ENCODE results near the gene MRPS18B.
A peak's percentile ranks its signal among the peaks of the same experiment; 100 is the strongest.

MRPS18B gene

DNA sequence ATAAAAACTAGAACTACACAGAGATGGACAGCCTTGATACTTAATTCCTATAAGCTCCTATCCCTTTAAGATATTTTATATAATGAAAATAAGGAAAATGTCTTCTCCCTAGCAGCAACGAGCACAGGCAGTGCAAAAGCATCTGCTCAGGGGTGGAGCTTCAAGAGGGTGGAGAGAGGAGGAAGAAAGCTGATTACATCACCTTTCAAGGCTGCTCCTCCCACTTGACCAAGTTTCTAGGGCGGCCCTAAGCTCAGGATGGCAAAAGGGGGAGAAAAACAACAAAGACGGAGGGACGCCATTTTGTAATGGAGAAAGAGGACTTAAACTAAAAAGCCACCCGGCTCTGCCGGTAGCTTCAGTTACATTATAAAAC, 2.8 kb upstream of the MRPS18B start:
- Mint-ChIP-seq H3K27me3 (no peaks in the 10 kb centered on the region), H3K4me1 (ENCODE audit: low read depth) (peaks cover 64% of the 10 kb centered on the region), H3K27ac (peak overlapping the region; percentile 100), H3K9me3 (ENCODE audit: low read depth) (no peaks in the 10 kb centered on the region), H3K4me3 (peak overlapping the region; percentile 99), H3K36me3 (peaks cover 27% of the 10 kb centered on the region)

DNA sequence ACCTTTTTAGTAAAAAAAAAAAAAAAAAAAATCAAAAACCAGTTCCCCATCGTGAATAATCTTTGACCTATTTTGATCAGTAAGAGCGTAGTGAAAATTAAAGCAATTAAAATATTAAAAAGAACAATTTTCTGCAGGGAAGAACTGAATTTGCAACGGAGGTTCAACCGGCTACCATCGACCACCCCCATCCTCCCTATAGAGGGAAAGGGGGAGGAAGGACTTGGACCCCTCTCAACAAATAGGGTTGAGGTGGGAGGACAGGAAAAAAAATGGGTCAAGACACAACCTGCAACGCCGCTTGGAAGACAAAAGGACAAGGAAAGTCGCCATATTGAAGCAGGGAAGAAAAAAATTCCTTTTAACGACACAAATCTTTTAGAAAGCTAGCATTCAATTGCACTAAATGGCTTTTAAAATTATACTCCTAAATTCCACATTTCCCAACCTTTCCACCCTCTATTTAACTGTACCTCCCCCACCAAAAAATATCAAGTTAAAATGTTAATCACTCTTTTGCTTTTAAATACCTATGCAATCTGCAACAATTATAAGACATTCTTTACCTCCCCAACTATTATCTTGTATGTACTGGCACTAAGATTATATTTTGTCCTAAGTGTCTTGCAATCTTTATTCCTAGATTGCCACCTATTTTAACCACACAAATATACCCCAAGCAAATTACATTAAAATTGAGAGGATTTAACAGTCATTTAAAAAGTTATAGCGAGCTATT, 2.3 kb upstream of the MRPS18B start:
- Mint-ChIP-seq H3K9me3 (ENCODE audit: low read depth) (no peaks in the 10 kb centered on the region), H3K36me3 (peaks cover 27% of the 10 kb centered on the region), H3K4me3 (peak overlapping the region; percentile 99), H3K27me3 (no peaks in the 10 kb centered on the region), H3K4me1 (ENCODE audit: low read depth) (peaks cover 58% of the 10 kb centered on the region), H3K27ac (peak overlapping the region; percentile 100)

DNA sequence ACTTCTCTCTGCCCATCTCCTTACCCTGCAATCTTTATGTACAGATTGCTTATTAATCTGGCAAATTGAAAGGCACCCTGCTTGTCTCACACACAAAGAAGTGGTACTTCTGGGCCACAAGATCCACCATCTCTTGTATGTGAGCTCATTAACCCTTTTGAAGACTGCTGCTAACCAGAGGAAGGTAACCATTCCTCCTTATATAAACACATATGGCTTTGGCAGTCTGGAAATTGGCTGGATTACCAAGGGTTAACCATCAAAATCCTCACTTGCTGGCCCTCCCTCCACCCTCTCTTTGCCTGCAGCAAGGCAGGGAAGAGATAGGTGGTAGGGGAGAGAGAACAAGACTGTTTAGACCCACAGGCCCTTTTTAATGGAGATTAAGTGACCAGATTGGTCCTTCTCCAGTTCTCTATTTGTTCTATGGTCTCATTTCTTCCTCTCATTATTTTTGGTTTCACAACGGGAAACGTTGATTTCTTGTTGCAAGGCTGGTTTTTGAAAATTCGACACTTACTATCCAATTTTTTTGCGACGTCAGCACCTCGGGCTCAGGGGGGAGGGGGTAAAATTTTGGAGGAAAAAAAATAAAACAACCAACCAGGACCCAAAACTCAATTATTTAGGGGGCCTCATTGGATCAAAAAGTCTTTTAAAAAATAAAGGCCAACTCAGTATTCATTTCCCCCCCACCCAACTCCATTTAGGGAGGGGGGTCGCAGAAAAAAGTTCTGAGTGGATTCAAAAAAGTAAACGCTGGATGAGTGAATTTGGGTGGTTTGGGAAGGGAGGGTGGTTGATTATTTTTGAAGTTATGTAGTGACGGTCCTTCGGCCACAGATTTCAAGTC, 1.5 kb upstream of the MRPS18B start:
- peaks cover 27% of the 10 kb centered on the region for H3K36me3 Mint-ChIP-seq
- H3K9me3 Mint-ChIP-seq (ENCODE audit: low read depth): no peaks in the 10 kb centered on the region
- peak overlapping the region; percentile 100 for H3K27ac Mint-ChIP-seq
- no peaks in the 10 kb centered on the region for H3K27me3 Mint-ChIP-seq
- H3K4me3 Mint-ChIP-seq: peak overlapping the region; percentile 99
- H3K4me1 Mint-ChIP-seq (ENCODE audit: low read depth): peaks cover 52% of the 10 kb centered on the region

DNA sequence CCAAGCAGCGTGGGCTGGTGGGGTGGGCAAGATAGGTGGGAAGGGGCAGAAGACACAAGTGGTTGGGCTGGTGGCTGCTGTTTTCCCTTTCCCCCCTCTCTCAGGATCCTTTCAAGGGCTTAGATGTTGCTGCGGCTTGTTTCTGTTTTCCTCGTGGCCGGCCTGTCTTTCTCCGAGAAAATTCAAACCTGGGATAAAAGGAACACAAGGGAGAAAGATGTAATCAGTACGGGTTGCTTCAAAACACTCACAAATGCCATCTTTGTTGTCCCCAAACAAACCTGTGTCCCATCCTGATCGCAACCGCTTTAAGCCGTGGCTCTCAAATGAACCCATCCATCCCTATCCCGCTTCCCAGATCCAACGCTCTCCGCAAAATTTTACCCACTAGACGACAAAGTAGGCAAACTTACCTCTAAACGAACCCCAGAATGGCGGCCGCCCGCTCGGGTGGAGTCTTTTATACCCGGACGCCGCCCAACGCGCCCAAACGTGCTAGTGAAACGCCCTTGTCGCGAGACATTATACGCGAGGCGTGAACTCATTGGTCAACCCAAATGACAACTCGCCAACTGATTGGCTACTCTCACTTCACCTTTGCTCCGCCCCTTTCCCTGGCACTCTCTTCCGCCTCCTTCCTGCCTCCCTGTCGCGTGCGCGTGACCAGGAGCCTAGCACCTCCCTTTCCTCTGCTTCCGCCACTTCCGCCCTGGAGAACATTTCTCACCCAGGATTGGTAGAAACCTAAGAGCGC, 652 bp upstream of the MRPS18B start, which contains the start of gene PPP1R10:
TSS of gene PPP1R10 (minus strand) at position 433 of the 754 bp plus-strand sequence. CDS start 7,299 bp downstream, outside the sequence.
- H3K9me3 Mint-ChIP-seq (ENCODE audit: low read depth): no peaks in the 10 kb centered on the region
- H3K36me3 Mint-ChIP-seq: peaks cover 27% of the 10 kb centered on the region
- no peaks in the 10 kb centered on the region for H3K27me3 Mint-ChIP-seq
- H3K4me1 Mint-ChIP-seq (ENCODE audit: low read depth): peaks cover 45% of the 10 kb centered on the region
- H3K27ac Mint-ChIP-seq: peak within 1 kb of the TSS; percentile 100
- H3K4me3 Mint-ChIP-seq: peak within 1 kb of the TSS; percentile 99

DNA sequence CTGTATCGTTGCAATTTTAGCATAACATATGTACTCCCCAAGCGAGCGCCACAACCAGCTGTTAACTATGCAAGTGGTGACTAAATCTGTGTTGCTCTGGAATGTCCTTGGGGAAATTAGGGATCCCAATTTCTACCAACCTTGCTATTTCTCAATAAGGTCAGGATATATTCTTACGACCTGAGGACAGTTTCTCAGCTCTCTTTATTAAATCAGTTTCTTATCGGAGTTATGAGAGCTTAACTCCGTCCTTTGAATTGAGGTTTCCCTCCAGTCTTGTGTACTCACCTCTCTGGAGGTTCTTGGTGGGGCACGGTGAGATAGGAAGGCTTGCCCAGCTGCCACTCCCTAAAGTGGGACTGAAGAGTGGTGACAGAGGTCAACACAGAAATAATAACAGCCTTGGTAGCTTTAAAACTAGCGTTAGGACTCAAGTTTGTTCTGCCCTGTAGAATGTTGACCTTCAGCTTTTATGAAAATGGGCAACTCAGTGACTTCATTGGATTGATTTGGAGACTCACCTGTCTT, 694 bp downstream of the MRPS18B start:
- Mint-ChIP-seq H3K27me3 (no peaks in the 10 kb centered on the region), H3K4me3 (peak overlapping the region; percentile 99), H3K36me3 (peaks cover 26% of the 10 kb centered on the region), H3K27ac (peak overlapping the region; percentile 100), H3K9me3 (ENCODE audit: low read depth) (no peaks in the 10 kb centered on the region), H3K4me1 (ENCODE audit: low read depth) (peaks cover 33% of the 10 kb centered on the region)

DNA sequence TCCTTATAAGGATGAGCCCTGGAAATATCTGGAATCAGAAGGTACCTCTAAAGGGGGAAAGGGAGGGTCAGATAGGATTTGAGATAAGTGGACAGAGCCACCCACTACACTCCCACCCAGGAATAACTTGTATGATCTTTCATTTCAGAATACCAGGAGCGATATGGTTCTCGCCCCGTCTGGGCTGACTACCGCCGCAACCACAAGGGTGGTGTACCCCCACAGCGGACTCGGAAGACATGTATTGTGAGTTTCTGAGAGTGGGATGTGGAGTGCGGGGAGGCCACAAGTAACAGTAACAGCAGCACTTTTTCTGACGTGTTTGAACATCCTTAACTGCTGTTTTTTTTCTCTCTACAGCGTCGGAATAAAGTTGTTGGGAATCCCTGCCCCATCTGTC, 1.9 kb downstream of the MRPS18B start:
- Mint-ChIP-seq H3K4me1 (ENCODE audit: low read depth) (peaks cover 21% of the 10 kb centered on the region), H3K27me3 (no peaks in the 10 kb centered on the region), H3K36me3 (peaks cover 20% of the 10 kb centered on the region), H3K4me3 (peak overlapping the region; percentile 99), H3K27ac (peak overlapping the region; percentile 100), H3K9me3 (ENCODE audit: low read depth) (no peaks in the 10 kb centered on the region)

DNA sequence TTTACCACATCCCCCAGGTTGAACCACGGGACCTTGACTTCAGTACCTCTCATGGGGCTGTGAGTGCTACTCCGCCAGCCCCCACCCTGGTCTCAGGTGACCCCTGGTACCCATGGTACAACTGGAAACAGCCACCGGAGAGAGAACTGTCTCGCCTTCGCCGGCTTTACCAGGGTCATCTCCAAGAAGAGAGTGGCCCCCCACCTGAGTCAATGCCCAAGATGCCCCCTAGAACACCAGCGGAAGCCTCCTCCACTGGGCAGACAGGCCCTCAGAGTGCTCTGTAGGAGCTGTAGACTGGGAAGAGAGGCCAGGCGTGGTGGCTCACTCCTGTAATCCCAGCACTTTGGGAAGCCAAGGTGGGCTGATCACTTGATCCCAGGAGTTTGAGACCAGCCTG, 7.9 kb downstream of the MRPS18B start:
- peaks cover 3% of the 10 kb centered on the region for H3K36me3 Mint-ChIP-seq
- no peak overlapping the region for H3K4me3 Mint-ChIP-seq
- H3K4me1 Mint-ChIP-seq (ENCODE audit: low read depth): peaks cover 23% of the 10 kb centered on the region
- H3K27me3 Mint-ChIP-seq: no peaks in the 10 kb centered on the region
- H3K9me3 Mint-ChIP-seq (ENCODE audit: low read depth): no peaks in the 10 kb centered on the region
- H3K27ac Mint-ChIP-seq: peak overlapping the region; percentile 92

DNA sequence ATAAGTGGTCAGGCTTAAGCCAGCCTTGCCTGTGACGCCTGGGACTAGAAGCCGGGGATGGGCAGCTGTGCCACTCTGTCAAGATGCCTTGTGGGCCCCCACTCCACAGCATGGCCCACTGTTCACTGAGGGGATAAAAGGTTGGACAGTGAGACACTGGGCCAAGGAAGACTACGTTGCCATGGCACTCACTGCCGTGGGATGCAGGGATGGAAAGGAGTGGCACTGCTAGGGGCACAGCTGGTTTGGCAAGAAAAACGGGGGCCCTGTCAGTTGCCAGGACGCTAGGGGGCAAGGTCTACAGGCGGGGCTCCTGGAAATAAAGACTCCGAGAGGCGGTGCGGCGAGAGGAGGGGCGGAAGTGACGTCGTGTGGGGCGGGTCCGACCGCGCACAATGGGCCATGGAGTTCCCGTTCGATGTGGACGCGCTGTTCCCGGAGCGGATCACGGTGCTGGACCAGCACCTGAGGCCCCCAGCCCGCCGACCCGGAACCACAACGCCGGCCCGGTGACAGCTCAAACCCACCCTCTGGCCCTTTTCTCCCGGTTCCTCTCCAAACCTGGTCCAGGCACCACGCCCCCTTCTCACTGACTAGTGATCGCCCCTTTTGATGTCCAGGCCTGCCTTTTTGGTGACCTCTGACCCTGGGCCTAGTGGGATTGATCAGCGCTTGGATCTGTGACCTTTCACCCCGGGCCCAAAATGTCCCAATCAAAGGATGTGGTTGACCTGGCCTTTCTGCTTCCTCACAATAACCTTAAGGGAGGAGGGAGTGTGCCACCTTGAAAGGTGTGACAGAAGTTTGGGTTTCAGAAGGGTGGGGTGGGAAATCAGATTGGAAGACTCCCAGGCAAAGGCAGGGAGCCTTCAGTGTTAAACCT, 9.1 kb downstream of the MRPS18B start, which contains the start of gene ATAT1:
TSS of gene ATAT1 (plus strand) at position 391 of the 883 bp plus-strand sequence.
- Mint-ChIP-seq H3K27me3 (no peaks in the 10 kb centered on the region), H3K9me3 (ENCODE audit: low read depth) (no peaks in the 10 kb centered on the region), H3K4me3 (peak within 1 kb of the TSS; percentile 93), H3K36me3 (peaks cover 3% of the 10 kb centered on the region), H3K4me1 (ENCODE audit: low read depth) (peaks cover 21% of the 10 kb centered on the region), H3K27ac (peak within 1 kb of the TSS; percentile 92)

DNA sequence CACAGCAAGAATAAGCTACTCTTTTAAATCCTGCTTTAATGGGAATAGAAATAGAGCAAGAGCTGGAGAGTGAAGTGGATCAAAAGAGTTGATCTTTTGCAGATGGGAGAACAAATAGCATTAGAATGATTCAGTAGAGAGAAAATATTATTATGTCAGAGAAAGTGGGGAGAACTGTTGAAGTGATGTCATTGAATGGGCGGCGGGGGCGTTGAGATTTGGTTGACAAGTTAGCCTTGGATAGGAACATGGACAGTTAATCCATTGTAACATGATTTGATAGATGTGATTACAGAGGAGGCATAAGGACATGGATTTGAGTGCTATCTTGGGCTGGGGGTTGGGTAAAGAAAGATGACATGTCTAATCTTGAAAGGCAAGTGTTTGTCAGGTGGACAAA, 18.2 kb downstream of the MRPS18B start:
- no peaks in the 10 kb centered on the region for H3K27me3 Mint-ChIP-seq
- H3K4me1 Mint-ChIP-seq (ENCODE audit: low read depth): peaks cover 8% of the 10 kb centered on the region
- H3K4me3 Mint-ChIP-seq: no peak overlapping the region
- H3K27ac Mint-ChIP-seq: no peak overlapping the region
- H3K36me3 Mint-ChIP-seq: peaks cover 11% of the 10 kb centered on the region
- H3K9me3 Mint-ChIP-seq (ENCODE audit: low read depth): no peaks in the 10 kb centered on the region

DNA sequence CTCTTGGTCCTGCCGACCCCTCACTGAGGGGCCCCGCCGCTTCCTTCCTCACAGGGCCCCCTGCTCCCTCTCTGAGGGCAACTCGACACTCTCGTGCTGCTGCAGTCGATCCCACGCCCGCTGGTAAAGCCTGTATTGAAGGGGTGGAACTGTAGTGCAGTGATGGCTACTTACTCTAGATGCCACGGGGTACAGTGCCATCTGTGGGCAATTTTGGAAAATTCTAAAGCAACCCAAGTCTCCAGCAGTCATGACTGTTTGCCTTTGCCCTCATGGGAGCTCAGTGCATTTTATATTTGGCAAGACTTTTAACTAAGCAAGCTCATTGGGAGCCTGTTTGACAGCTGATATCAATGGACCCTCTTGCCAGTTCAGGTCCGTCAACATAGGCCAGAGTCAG, 22.8 kb downstream of the MRPS18B start:
- peaks cover 5% of the 10 kb centered on the region for H3K36me3 Mint-ChIP-seq
- H3K27me3 Mint-ChIP-seq: no peaks in the 10 kb centered on the region
- H3K27ac Mint-ChIP-seq: peak overlapping the region; percentile 88

DNA sequence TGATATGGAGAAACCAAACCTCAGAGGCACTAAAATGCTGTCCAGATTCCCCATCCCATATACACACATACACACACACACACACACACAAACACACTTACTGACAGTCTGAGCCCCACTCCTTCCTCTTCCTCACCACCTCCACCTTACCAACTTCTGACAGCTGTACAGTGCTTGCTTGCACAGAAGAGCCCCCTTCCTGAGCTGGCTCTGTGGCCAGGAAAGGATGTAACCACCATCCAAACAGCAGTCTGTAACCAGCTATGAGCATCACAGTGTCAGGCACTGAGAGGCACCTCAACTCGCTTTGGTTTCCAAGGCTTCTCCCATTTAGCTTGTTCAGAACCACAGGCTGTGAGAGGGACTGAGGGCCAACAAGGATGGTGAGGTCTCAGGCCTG, 23.4 kb downstream of the MRPS18B start:
- peak overlapping the region; percentile 88 for H3K27ac Mint-ChIP-seq
- peaks cover 28% of the 10 kb centered on the region for H3K4me1 Mint-ChIP-seq (ENCODE audit: low read depth)
- H3K4me3 Mint-ChIP-seq: peak overlapping the region; percentile 61
- H3K9me3 Mint-ChIP-seq (ENCODE audit: low read depth): no peaks in the 10 kb centered on the region
- H3K27me3 Mint-ChIP-seq: no peaks in the 10 kb centered on the region
- peaks cover 6% of the 10 kb centered on the region for H3K36me3 Mint-ChIP-seq

More for the DNA sequence above, 22.8 kb downstream of the MRPS18B start:
- peaks cover 23% of the 10 kb centered on the region for H3K4me1 Mint-ChIP-seq (ENCODE audit: low read depth)
- no peaks in the 10 kb centered on the region for H3K9me3 Mint-ChIP-seq (ENCODE audit: low read depth)
- H3K4me3 Mint-ChIP-seq: no peak overlapping the region

DNA sequence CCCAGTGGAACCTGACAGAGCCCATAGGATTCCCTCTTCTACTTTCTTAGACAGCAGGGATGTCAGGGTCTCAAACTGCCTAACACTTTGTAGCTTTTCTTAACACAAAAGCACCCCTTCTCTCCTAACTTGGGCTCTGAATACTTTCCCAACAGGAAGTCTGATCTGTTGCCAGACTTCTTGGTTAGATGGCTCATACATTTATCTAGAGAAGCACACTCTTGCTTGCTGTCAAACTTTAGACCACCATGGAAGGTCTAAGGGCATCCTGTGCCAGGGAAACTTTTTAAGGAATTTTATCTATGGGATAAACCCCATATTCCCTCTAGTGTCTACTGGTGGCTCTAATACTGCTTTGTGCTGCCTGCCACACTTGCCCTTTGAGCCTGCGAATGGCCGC, 26.0 kb downstream of the MRPS18B start:
- Mint-ChIP-seq H3K27ac (peak overlapping the region; percentile 16), H3K4me3 (no peak overlapping the region), H3K36me3 (peaks cover 7% of the 10 kb centered on the region), H3K27me3 (no peaks in the 10 kb centered on the region), H3K4me1 (ENCODE audit: low read depth) (peaks cover 42% of the 10 kb centered on the region), H3K9me3 (ENCODE audit: low read depth) (no peaks in the 10 kb centered on the region)

DNA sequence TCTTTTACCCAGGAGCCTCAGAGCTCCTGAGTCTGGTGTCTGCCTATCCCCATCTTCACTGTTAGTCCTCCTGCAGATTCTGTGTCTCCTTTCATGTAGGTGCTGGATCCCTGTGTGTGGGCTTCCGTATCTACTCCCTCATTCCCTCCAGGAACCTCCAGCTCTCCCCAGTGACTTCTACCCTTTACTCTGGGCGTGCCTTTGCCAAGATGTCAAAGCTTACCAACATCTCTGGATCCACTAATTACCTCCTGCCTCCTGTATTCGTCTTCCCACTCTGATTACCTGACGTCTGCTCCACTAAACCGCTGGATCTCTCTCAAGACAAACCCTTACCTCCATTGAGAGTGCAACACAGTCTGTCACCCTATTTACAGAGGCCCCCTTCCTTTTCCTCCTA, 27.1 kb downstream of the MRPS18B start:
- H3K4me1 Mint-ChIP-seq (ENCODE audit: low read depth): peaks cover 45% of the 10 kb centered on the region
- no peak overlapping the region for H3K4me3 Mint-ChIP-seq
- H3K27me3 Mint-ChIP-seq: no peaks in the 10 kb centered on the region
- no peaks in the 10 kb centered on the region for H3K9me3 Mint-ChIP-seq (ENCODE audit: low read depth)
- H3K27ac Mint-ChIP-seq: no peak overlapping the region
- peaks cover 7% of the 10 kb centered on the region for H3K36me3 Mint-ChIP-seq

DNA sequence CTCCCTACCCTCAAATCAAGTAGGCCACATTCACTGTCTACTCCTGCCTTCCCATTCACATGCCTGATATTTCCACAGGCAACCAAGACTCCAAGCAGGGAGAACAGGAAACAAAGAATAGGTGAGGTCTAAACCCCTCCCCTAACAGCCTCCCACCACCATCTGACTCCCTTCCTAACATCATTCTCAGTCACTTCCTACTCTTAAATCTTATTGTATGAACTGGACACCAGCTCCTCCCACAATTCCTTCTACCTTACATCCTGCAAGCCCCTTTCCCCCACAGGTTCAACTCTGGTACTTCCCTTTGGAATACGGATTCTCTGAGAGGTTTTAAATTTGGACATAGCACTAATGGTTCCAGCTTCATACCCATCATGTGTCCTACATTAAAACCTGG, 28.3 kb downstream of the MRPS18B start:
- peaks cover 3% of the 10 kb centered on the region for H3K36me3 Mint-ChIP-seq
- H3K4me3 Mint-ChIP-seq: peak overlapping the region; percentile 92
- H3K4me1 Mint-ChIP-seq (ENCODE audit: low read depth): peaks cover 35% of the 10 kb centered on the region
- no peaks in the 10 kb centered on the region for H3K9me3 Mint-ChIP-seq (ENCODE audit: low read depth)
- no peaks in the 10 kb centered on the region for H3K27me3 Mint-ChIP-seq
- H3K27ac Mint-ChIP-seq: peak overlapping the region; percentile 78
